ENCODE data around the gene MBLAC1. TPM values are rescaled to one million over a fixed set of nuclear protein-coding genes. Genes with fewer than 3 reads are reported as not detected.

MBLAC1 gene
- total and polyA plus RNA-seq, 9 of the 15 experiments (the other 6 are each of a cell fraction or from before 2014, with no cell fraction given): 0.03 to 3.1 (median 0.52) TPM

DNA sequence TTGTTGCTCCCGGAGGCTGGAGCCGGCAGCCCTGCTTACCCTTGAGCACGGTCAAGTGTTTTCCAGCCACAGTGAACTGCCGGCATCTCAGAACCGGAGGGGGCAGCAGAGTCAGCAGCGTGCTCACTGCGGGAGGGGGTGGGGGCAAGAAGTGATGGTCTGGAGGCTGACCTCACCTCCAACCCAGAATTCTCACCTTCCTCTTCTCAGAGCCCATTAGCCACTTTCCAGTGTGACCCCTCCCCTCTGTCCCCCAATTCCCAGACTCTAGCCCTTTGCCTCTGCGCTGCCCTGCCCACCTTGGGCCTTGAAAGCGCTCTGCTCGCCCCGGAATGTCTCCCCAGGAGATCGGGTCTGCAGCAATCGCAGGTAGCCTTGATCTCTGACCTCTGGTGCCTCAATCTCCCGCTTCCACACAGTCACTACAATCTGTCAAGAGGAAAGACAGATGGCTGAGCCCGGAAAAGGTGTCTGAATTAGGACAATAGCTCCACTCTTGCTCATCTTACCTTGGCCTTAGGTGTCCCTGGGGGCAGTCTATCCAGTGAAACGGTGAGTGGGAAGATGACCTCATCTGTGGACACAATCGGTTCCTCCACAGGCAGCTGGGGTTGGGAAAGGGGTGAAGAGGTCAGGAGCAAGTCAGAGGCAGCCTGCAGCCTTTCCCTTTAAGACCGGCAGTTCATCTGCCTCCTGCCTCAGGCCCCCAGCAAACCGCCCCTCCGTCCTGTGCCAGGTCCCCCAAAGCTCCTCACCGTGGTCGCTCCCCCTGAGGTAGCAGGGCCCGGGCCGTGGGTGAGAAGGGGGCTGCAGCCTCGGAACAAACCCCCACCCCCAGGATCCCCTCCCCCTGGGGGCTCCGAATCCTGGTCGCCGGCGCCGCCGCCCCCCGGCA is 30.8 kb downstream of the MBLAC1 start (continued):
- TF ChIP-seq, protein P1, sequence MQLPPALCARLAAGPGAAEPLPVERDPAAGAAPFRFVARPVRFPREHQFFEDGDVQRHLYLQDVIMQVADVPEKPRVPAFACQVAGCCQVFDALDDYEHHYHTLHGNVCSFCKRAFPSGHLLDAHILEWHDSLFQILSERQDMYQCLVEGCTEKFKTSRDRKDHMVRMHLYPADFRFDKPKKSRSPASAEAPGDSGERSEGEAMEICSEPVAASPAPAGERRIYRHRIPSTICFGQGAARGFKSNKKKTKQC (CRISPR knock-in tag; IDR thresholded peaks at IDR 0.05): 0 out of 2 replicates have a peak, but pooled peaks have one; percentile 60
- TF ChIP-seq ZNF507 (tag; conservative IDR thresholded peaks at IDR 0.05) (no peak), DACH1 (IDR thresholded peaks at IDR 0.05; ENCODE audit: partially characterized antibody) (no peak), PHB (CRISPR knock-in tag; IDR thresholded peaks at IDR 0.05) (no peak), ZNF217 (CRISPR knock-in tag; IDR thresholded peaks at IDR 0.05) (0 out of 2 replicates have a peak, but pooled peaks have one; percentile 28), NRF1 (conservative IDR thresholded peaks at IDR 0.05 in 1 of 2, IDR thresholded peaks at IDR 0.05 in 1 of 2) (no peak; a peak in 1 of 4 replicates), KLF10 (CRISPR knock-in tag; IDR thresholded peaks at IDR 0.05) (no peak), BMI1 (IDR thresholded peaks at IDR 0.05; ENCODE audit: low read length) (no peak), KAT7 (CRISPR knock-in tag; IDR thresholded peaks at IDR 0.05; ENCODE audit: borderline replicate concordance) (no peak), MXI1 (IDR thresholded peaks at IDR 0.05; ENCODE audit: low read depth, low read length) (peak; percentile 60; the same call in 1 of the 2 replicates), BRD9 (IDR thresholded peaks at IDR 0.05; ENCODE audit: low read depth, partially characterized antibody) (no peak), ZNF274 (IDR thresholded peaks at IDR 0.05; ENCODE audit: borderline replicate concordance, low read depth, low read length) (no peak), FOXM1 (IDR thresholded peaks at IDR 0.05; ENCODE audit: low read depth) (no peak), FOXM1 (CRISPR knock-in tag; IDR thresholded peaks at IDR 0.05; ENCODE audit: low read depth) (no peak)
- TF ChIP-seq, protein P2, sequence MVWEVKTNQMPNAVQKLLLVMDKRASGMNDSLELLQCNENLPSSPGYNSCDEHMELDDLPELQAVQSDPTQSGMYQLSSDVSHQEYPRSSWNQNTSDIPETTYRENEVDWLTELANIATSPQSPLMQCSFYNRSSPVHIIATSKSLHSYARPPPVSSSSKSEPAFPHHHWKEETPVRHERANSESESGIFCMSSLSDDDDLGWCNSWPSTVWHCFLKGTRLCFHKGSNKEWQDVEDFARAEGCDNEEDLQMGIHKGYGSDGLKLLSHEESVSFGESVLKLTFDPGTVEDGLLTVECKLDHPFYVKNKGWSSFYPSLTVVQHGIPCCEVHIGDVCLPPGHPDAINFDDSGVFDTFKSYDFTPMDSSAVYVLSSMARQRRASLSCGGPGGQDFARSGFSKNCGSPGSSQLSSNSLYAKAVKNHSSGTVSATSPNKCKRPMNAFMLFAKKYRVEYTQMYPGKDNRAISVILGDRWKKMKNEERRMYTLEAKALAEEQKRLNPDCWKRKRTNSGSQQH (CRISPR knock-in tag; IDR thresholded peaks at IDR 0.05): 0 out of 2 replicates have a peak, but pooled peaks have one; percentile 26
- TF ChIP-seq, protein P3, sequence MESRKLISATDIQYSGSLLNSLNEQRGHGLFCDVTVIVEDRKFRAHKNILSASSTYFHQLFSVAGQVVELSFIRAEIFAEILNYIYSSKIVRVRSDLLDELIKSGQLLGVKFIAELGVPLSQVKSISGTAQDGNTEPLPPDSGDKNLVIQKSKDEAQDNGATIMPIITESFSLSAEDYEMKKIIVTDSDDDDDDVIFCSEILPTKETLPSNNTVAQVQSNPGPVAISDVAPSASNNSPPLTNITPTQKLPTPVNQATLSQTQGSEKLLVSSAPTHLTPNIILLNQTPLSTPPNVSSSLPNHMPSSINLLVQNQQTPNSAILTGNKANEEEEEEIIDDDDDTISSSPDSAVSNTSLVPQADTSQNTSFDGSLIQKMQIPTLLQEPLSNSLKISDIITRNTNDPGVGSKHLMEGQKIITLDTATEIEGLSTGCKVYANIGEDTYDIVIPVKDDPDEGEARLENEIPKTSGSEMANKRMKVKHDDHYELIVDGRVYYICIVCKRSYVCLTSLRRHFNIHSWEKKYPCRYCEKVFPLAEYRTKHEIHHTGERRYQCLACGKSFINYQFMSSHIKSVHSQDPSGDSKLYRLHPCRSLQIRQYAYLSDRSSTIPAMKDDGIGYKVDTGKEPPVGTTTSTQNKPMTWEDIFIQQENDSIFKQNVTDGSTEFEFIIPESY (CRISPR knock-in tag; IDR thresholded peaks at IDR 0.05): 0 out of 2 replicates have a peak, but pooled peaks have one; percentile 48
- TF ChIP-seq, protein P4, sequence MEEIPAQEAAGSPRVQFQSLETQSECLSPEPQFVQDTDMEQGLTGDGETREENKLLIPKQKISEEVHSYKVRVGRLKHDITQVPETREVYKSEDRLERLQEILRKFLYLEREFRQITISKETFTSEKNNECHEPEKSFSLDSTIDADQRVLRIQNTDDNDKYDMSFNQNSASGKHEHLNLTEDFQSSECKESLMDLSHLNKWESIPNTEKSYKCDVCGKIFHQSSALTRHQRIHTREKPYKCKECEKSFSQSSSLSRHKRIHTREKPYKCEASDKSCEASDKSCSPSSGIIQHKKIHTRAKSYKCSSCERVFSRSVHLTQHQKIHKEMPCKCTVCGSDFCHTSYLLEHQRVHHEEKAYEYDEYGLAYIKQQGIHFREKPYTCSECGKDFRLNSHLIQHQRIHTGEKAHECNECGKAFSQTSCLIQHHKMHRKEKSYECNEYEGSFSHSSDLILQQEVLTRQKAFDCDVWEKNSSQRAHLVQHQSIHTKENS (CRISPR knock-in tag; IDR thresholded peaks at IDR 0.05): no peak
- TF ChIP-seq, protein P5, sequence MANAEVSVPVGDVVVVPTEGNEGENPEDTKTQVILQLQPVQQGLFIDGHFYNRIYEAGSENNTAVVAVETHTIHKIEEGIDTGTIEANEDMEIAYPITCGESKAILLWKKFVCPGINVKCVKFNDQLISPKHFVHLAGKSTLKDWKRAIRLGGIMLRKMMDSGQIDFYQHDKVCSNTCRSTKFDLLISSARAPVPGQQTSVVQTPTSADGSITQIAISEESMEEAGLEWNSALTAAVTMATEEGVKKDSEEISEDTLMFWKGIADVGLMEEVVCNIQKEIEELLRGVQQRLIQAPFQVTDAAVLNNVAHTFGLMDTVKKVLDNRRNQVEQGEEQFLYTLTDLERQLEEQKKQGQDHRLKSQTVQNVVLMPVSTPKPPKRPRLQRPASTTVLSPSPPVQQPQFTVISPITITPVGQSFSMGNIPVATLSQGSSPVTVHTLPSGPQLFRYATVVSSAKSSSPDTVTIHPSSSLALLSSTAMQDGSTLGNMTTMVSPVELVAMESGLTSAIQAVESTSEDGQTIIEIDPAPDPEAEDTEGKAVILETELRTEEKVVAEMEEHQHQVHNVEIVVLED (CRISPR knock-in tag; IDR thresholded peaks at IDR 0.05): no peak
- TF ChIP-seq, protein P6, sequence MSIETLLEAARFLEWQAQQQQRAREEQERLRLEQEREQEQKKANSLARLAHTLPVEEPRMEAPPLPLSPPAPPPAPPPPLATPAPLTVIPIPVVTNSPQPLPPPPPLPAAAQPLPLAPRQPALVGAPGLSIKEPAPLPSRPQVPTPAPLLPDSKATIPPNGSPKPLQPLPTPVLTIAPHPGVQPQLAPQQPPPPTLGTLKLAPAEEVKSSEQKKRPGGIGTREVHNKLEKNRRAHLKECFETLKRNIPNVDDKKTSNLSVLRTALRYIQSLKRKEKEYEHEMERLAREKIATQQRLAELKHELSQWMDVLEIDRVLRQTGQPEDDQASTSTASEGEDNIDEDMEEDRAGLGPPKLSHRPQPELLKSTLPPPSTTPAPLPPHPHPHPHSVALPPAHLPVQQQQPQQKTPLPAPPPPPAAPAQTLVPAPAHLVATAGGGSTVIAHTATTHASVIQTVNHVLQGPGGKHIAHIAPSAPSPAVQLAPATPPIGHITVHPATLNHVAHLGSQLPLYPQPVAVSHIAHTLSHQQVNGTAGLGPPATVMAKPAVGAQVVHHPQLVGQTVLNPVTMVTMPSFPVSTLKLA (conservative IDR thresholded peaks at IDR 0.05): peak; percentile 57 to 71; a peak in 3 of 4 replicates
